GM19025 (cell line): ENCODE results near the gene KIAA0408.
"Not testable (repeated sequence)": the region's sequence is repeated elsewhere in the genome, so short reads cannot be mapped to it uniquely, and the experiment has no call there.

Experiments used
- ATAC-seq: cut with Tn5 transposase; IDR thresholded peaks from one replicate; pipeline ENCODE4 v1.9.1; 2021; ENCODE audit warnings: mild to moderate bottlenecking, low read depth, moderate library complexity; ENCODE audit not compliant: unreplicated experiment

KIAA0408 gene

GRCh38 chr6:127464161-127464880 lies 5.1 kb upstream of the KIAA0408 start:
- no peak for ATAC-seq

DNA sequence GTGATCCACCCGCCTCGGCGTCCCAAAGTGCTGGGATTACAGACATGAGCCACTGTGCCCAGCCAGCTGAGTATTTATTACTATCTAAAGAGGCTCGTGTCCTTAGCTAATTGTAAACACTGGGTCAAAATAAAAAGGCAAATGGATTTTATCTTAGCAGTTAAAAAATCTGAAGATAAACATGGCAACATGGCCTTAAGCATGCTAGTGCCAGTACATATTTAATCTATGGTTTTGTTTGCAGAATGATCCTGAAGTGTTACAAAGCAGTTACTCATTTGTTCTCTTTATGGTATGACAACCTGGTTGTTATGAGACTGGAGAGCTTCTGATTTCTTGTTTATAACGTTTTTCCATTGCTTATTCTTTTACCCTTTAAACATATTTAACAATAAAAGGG lies 3.9 kb upstream of the KIAA0408 start:
- ATAC-seq = no peak

DNA sequence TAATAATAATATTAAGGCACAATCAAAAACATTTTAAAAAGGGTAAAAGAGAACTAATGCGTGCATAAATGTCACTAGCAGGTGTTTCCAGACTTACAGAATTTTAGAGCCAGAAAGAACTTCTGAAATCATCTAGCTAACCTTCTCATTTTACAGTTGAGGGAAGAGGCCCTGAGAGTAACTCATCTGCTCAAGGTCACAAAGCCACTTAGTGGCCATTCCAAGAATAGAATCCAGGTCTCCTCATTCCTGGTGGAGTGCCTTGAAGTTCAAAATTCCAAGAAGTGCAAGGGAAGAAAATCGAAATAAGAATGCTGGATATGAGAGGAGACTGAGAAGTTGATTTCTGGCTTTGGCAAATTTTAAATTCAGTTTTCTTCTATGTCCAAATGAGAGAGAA lies 3.2 kb upstream of the KIAA0408 start:
- ATAC-seq = no peak

DNA sequence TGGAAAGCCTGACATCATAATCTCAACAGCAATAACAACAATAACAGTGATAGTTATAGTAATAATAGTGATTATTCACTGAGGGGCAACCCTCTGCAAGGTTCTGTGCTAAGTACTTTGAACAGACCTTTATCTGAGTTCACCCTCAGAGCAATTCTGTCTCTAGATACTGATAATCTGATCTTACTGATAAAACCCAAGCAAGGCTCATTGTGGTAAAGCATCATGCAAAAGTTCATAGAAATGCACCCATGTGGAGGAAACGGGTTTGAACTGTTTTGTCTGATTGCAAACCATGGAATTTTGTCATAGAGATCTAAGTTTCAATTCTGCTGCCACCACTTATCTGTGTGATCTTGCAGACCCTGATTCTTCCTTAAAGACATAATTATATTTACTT lies 1.3 kb upstream of the KIAA0408 start:
- no peak for ATAC-seq

DNA sequence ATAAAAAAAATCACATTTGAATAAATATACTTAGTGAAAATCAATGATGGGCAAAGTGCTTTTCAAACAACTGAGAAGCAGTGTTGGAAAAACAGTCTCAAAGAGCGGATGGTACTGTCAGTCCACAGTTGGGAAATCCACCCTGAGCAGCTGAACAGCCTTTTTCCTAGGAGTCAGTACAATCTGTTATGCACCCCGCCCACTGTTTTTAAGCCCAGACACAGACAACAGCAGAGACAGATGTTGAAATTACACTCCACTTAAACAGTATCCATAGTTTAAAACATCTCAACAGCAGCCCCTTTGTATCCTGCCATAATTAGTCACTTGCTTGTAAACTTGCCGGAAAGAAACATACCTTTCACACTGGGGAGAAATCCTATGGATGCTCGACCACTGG lies 372 bp downstream of the KIAA0408 start:
- ATAC-seq = no peak

- ATAC-seq = no peak
Measured at GRCh38 chr6:127458222-127458621, 967 bp downstream of the KIAA0408 start.

DNA sequence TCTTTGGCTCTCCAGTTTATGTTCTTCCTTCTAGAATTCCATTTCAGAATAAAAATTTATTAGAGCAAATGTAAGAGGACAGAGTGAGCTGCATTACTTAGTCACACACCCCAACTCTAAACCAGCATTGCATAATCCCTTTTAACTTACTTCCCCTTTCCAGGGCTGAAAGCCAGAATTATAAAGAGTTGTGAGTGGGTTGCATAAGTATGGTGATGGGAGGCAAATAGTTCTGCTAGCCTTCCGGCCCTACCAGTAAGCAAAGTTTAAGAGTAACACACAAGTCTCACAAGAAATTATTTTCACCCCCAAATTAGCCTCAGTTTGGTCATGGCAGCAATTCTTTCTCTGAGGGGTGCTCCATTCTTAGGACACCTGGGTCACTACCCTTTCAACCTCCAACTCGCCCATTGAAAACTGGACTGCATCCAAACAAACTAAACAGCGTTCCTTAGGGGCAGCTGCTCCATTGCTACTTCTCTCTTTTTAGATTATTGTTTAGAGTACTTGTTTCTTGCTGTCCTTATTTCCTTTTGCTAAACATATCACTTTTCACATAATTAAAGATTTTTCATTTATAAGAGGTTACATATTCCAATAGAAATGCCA lies 1.6 kb downstream of the KIAA0408 start:
- no peak for ATAC-seq

GRCh38 chr6:127456465-127456864 lies 2.7 kb downstream of the KIAA0408 start:
- ATAC-seq = no peak

GRCh38 chr6:127453845-127454619 lies 5.2 kb downstream of the KIAA0408 start:
- ATAC-seq = no peak

- ATAC-seq = no peak
Measured at GRCh38 chr6:127452803-127453202, 6.4 kb downstream of the KIAA0408 start.

GRCh38 chr6:127451388-127451787 lies 7.8 kb downstream of the KIAA0408 start:
- ATAC-seq = no peak

GRCh38 chr6:127447780-127448179 lies 11.4 kb downstream of the KIAA0408 start:
- ATAC-seq = no peak

DNA sequence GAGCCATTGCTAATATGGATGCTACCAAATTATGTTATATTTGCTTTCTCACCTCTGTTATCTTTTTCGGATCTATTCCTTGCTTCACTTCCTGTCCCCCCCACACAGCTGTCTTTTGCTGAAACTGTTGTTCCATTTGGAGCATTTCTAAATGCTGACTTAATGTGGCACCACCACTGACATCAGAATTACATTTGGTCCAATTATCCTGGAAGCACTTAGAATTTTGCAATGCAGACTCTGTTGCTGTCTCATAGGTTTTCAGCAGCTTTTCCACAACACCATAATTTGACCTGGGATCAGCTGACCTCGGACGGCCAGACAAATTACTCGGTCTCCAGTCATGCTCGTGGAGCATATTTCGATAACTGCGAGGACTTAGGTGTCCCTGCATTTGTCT lies 12.8 kb downstream of the KIAA0408 start:
- ATAC-seq = no peak

DNA sequence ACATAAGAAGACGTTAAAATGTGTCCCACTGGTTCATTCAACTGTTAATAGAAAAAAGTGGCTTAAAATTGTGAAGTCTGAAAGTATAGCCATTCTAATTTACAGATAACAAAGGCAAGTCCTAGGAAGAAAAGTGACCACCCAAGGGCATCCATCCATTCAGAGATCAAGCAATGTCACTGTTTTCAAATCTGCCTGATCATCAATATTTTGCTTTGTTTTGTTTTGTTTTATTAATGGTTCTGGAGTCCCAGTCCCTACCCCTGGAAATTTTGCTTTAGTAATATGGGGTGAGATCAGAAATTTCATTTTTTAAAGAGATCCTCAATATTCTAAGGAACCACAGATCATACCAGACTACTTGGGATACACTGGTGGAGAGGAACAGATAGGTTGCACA lies 17.3 kb downstream of the KIAA0408 start:
- ATAC-seq = no peak

DNA sequence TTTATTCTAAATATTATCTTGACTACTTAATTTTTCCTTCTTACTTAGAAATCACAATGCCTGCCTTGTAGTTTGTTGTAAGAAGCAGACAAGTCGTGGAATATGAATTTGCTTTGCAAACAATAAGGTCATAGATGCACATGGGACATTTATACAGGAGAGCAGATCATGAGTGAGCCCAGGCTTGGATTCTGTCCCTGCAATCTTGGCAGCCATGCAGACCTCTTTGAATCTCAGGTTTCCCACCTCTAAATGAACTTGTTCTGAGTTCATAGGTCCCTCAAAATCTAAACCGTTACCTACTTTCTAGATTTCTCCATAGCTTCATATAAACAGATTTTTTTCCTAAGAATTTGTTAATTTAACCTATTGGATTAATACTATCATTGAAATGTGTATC lies 19.5 kb downstream of the KIAA0408 start:
- no peak for ATAC-seq

DNA sequence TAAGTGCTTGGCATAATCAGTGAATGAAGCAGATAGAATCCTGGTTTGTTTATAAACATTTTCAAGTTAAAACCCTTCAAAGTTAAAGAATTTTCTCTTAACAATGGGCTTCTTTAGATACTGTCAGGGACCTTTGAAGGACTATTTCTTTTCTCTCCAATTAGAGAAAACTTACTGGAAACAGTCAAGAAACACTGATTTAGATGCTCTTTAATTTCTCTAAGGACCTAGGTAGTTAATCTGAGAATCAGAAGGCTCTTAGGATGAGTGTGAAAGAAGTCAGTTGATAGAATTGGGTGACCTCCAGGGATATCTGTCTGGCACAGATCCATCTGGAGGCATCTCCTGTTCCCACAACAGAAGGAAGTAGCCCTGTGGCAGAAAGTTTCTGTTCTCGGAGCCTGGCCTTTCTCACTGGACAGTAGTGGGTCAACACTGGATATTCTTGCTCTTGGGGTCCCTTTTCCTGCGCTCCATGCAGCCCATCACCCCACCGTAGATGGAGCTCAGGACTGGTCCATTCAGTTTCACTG lies 22.5 kb downstream of the KIAA0408 start:
- ATAC-seq = no peak

GRCh38 chr6:127435626-127436220 lies 23.5 kb downstream of the KIAA0408 start:
- no peak for ATAC-seq

DNA sequence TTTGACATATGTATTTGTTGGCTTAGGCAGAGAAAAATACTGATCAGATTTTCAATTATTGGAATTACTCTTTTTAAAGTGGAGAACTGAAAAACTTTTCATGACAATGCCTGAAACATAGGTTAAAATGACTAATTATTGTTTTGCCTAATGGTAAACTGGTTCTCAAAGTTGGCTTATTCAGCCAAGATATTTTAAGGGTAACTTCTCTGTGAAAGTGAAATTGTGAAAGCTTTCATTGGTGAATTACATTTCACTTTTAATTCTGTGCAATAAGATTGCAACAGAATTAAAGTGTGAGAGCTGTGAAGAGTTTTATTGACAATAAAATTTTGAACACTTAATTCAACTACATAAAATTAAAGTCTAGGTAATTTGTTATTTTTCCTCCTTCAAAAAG lies 24.5 kb downstream of the KIAA0408 start:
- no peak for ATAC-seq

- ATAC-seq = not testable (repeated sequence)
Measured at GRCh38 chr6:127428562-127428961, 30.6 kb downstream of the KIAA0408 start.

DNA sequence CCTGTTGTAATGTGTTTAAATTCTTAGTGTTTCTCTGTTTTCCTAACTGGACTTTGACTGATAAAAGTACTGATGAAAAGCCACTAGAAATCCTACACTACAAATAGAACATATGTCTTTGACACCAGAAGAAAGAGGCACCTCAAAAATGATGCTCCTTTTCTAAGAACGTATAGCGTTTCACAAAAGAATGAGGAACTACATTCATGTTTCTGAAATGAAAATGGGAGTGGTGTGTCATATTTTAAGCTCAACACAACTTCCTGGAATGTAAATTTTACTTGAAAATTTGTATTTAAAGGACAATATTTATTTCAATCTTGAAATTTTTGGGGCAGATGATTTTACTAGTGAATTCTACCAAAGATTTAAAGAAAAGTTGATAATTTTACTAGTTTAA lies 35.3 kb downstream of the KIAA0408 start:
- ATAC-seq = no peak

DNA sequence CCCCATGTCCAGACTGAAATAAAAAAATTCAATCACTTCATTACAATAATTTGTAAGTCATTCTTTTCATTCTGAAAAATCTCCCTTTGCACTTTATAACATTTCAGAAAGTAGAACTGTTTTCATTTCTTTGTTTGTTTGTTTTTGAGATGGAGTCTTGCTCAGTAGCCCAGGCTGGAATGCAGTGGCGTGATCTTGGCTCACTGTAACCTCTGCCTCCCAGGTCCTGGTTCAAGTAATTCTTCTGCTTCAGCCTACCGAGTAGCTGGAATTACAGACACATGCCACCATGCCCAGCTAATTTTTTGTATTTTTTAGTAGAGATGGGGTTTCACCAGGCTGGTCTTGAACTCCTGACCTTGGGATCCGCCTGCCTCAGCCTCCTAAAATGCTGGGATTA lies 38.0 kb downstream of the KIAA0408 start:
- not testable (repeated sequence) for ATAC-seq
